HEK293 (cell line): ENCODE data around the gene ASPRV1.

Experiments
- KLF9 ChIP-seq: fragments of 450-650 bp; formaldehyde crosslinking; IDR thresholded peaks from 2 replicates; pipeline ENCODE4 v1.5.1; 2016; ENCODE audit warnings: missing biosample characterization, missing genetic modification characterization, low read depth
- TF ChIP-seq, protein P1 (sequence below): fragments of 450-650 bp; formaldehyde crosslinking; IDR thresholded peaks from 2 replicates; pipeline ENCODE4 v1.5.1; 2016; ENCODE audit warnings: missing biosample characterization, missing genetic modification characterization

DNA sequence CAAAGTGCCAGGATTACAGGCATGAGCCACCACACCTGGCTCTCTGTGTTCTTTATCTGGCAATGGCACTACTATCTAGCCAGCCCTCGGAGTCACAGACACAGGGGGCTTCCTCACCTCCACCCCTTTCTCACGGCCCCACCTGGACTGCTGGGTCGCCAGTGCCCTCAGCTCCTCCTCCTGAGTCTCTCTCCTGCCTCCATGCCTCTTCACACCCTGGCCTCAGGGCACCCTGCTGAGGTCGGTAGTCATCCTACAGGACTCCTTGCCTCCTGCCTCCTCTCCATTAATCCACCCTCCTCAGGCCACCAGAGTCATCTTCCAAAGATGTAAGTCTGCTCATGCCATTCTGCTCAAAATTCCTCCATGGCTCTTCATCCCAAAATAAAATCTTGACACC, 8.6 kb upstream of the ASPRV1 start:
- no peak for TF ChIP-seq KLF9
- TF ChIP-seq, protein P1, sequence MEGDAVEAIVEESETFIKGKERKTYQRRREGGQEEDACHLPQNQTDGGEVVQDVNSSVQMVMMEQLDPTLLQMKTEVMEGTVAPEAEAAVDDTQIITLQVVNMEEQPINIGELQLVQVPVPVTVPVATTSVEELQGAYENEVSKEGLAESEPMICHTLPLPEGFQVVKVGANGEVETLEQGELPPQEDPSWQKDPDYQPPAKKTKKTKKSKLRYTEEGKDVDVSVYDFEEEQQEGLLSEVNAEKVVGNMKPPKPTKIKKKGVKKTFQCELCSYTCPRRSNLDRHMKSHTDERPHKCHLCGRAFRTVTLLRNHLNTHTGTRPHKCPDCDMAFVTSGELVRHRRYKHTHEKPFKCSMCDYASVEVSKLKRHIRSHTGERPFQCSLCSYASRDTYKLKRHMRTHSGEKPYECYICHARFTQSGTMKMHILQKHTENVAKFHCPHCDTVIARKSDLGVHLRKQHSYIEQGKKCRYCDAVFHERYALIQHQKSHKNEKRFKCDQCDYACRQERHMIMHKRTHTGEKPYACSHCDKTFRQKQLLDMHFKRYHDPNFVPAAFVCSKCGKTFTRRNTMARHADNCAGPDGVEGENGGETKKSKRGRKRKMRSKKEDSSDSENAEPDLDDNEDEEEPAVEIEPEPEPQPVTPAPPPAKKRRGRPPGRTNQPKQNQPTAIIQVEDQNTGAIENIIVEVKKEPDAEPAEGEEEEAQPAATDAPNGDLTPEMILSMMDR (tag by site-specific recombination) = no peak
